H1 (cell line): Measurements from ENCODE around the gene MYO9B. TPM values are rescaled to one million over a fixed set of nuclear protein-coding genes. Genes with fewer than 3 reads are reported as not detected.

Experiments used
- CTCF ChIA-PET: fragments of 300-600 bp; sonication (Branson Sonifier 250); formaldehyde crosslinking; loops from one replicate; lab custom pipeline; 2021; ENCODE audit not compliant: partially characterized antibody; lab: Charles Lee
- POLR2A ChIA-PET: fragments of 300-600 bp; sonication (Branson Sonifier 250); formaldehyde crosslinking; loops from one replicate; lab custom pipeline; 2021; ENCODE audit warnings: inconsistent platforms; ENCODE audit not compliant: partially characterized antibody; lab: Charles Lee
- DNase-seq, 2 experiments: peaks; one replicate each; pipeline versions ENCODE4 v3.0.0 to v3.0.0-alpha.2; 2010 to 2022; ENCODE audit warnings: low spot score in 2 of 2, low read depth in 1 of 2, mixed read lengths in 1 of 2
- FAIRE-seq: peaks from 2 replicates; lab custom pipeline; 2011; peaks lifted over from hg19 to GRCh38; lab: Jason Lieb, UNC
- H2AFZ ChIP-seq: 2 replicates; pipeline ENCODE4 v1.8.1; 2012; ENCODE audit warnings: low read length, inconsistent platforms
- H2AK5ac ChIP-seq: 2 replicates; pipeline ENCODE4 v1.6.1; 2013; ENCODE audit warnings: low read depth, low read length
- H2BK120ac ChIP-seq: replicated peaks from 2 replicates; pipeline ENCODE3; 2013; ENCODE audit warnings: low read depth, low read length, inconsistent platforms
- H2BK12ac ChIP-seq: 2 replicates; pipeline ENCODE4 v1.6.1; 2013; ENCODE audit warnings: low read depth, low read length
- H2BK15ac ChIP-seq: 2 replicates; pipeline ENCODE4 v1.6.1; 2013; ENCODE audit warnings: low read length
- H2BK20ac ChIP-seq: 2 replicates; pipeline ENCODE4 v1.6.1; 2013; ENCODE audit warnings: low read length
- H2BK5ac ChIP-seq: 2 replicates; pipeline ENCODE4 v1.6.1; 2013; ENCODE audit warnings: low read depth, low read length
- H3K14ac ChIP-seq: 2 replicates; pipeline ENCODE4 v1.6.1; 2013; ENCODE audit warnings: inconsistent platforms; ENCODE audit not compliant: insufficient read length
- H3K18ac ChIP-seq: 2 replicates; pipeline ENCODE4 v1.6.1; 2013; ENCODE audit warnings: low read length; ENCODE audit errors: extremely low read depth
- H3K23ac ChIP-seq: 2 replicates; pipeline ENCODE4 v1.6.1; 2013; ENCODE audit warnings: inconsistent platforms; ENCODE audit not compliant: insufficient read length
- H3K23me2 ChIP-seq: 2 replicates; pipeline ENCODE4 v1.6.1; 2013; ENCODE audit warnings: low read depth, low read length
- H3K27ac ChIP-seq: 2 replicates; pipeline ENCODE4 v1.6.1; 2011; ENCODE audit warnings: low read depth, low read length, inconsistent platforms
- H3K27me3 ChIP-seq, 4 experiments: replicated peaks in 1 of 4; 1 replicate in 1 of 4; 2 replicates in 3 of 4; pipeline versions ENCODE4 v1.6.1 to v1.8.1; 2011 to 2013; ENCODE audit warnings: low read length in 3 of 4, mild to moderate bottlenecking in 3 of 4, inconsistent platforms in 2 of 4, mixed read lengths in 2 of 4, moderate library complexity in 1 of 4; ENCODE audit not compliant: control insufficient read depth in 3 of 4, insufficient read depth in 3 of 4; ENCODE audit errors: extremely low read depth in 1 of 4
- H3K36me3 ChIP-seq, 4 experiments: 2 replicates each; pipeline versions ENCODE4 v1.6.1 to v1.8.1; 2011 to 2013; ENCODE audit warnings: mild to moderate bottlenecking in 4 of 4, low read length in 3 of 4, moderate library complexity in 2 of 4, control low read depth in 1 of 4, inconsistent platforms in 1 of 4; ENCODE audit not compliant: insufficient read depth in 4 of 4, control insufficient read depth in 2 of 4
- H3K4ac ChIP-seq: replicated peaks from 2 replicates; pipeline ENCODE3; 2013; ENCODE audit warnings: low read length, low read depth, mixed read lengths, inconsistent platforms; ENCODE audit not compliant: insufficient read length
- H3K4me1 ChIP-seq, 4 experiments: replicated peaks in 1 of 4; 1 replicate in 1 of 4; 2 replicates in 3 of 4; pipeline versions ENCODE4 v1.6.1 to v1.8.1; 2011 to 2013; ENCODE audit warnings: low read length in 3 of 4, inconsistent platforms in 2 of 4, mixed read lengths in 1 of 4; ENCODE audit not compliant: insufficient read depth in 4 of 4, control insufficient read depth in 3 of 4
- H3K4me2 ChIP-seq, 2 experiments: 2 replicates each; pipeline versions ENCODE4 v1.6.1 to v1.8.1; 2011 to 2013; ENCODE audit warnings: low read depth in 2 of 2, low read length in 2 of 2, control low read depth in 1 of 2, inconsistent platforms in 1 of 2, mild to moderate bottlenecking in 1 of 2; ENCODE audit not compliant: insufficient read depth in 1 of 2
- H3K4me3 ChIP-seq, 4 experiments: fragments of 200-600, 300-600 bp in 1 of 4; sonication (generic), shearing (Covaris generic), sonication (Bioruptor Twin) in 1 of 4; 2 replicates each; pipeline versions ENCODE4 v1.5.1 to v1.8.1; 2011 to 2016; ENCODE audit warnings: low read length in 4 of 4, low read depth in 3 of 4, control low read depth in 2 of 4, inconsistent platforms in 2 of 4, mild to moderate bottlenecking in 2 of 4, mixed read lengths in 1 of 4, moderate library complexity in 1 of 4; ENCODE audit not compliant: insufficient read depth in 2 of 4; ENCODE audit errors: extremely low read depth in 1 of 4
- H3K56ac ChIP-seq: replicated peaks from 2 replicates; pipeline ENCODE3; 2013; ENCODE audit warnings: low read depth, mild to moderate bottlenecking, mixed read lengths, low read length, inconsistent platforms; ENCODE audit not compliant: insufficient read length
- H3K79me1 ChIP-seq: 2 replicates; pipeline ENCODE4 v1.6.1; 2013; ENCODE audit warnings: low read depth, low read length, control low read depth
- H3K79me2 ChIP-seq, 2 experiments: 2 replicates each; pipeline versions ENCODE4 v1.6.1 to v1.8.1; 2012 to 2013; ENCODE audit warnings: low read length in 2 of 2, mild to moderate bottlenecking in 2 of 2, inconsistent platforms in 1 of 2; ENCODE audit not compliant: insufficient read depth in 2 of 2, control insufficient read depth in 1 of 2
- H3K9ac ChIP-seq, 4 experiments: replicated peaks in 1 of 4; 1 replicate in 1 of 4; 2 replicates in 3 of 4; pipeline versions ENCODE4 v1.6.1 to v1.8.1; 2011 to 2013; ENCODE audit warnings: low read depth in 3 of 4, low read length in 3 of 4, control low read depth in 2 of 4, mild to moderate bottlenecking in 2 of 4, moderate library complexity in 2 of 4, inconsistent platforms in 1 of 4; ENCODE audit errors: extremely low read depth in 1 of 4
- H3K9me3 ChIP-seq, 2 experiments: 2 replicates each; pipeline versions ENCODE4 v1.6.1 to v1.8.1; 2012 to 2013; ENCODE audit warnings: mild to moderate bottlenecking in 2 of 2, moderate library complexity in 2 of 2, control low read depth in 1 of 2, inconsistent platforms in 1 of 2, low read depth in 1 of 2, low read length in 1 of 2, mixed read lengths in 1 of 2; ENCODE audit not compliant: insufficient read depth in 2 of 2
- H4K20me1 ChIP-seq, 2 experiments: replicated peaks in 1 of 2; 2 replicates each; pipeline versions ENCODE3 to v1.8.1; 2011 to 2013; ENCODE audit warnings: inconsistent platforms in 2 of 2, low read length in 2 of 2, mild to moderate bottlenecking in 1 of 2; ENCODE audit not compliant: insufficient read depth in 2 of 2, control insufficient read depth in 1 of 2
- H4K5ac ChIP-seq: 2 replicates; pipeline ENCODE4 v1.6.1; 2013; ENCODE audit warnings: low read length, low read depth, mixed read lengths, inconsistent platforms; ENCODE audit not compliant: insufficient read length
- H4K8ac ChIP-seq: 2 replicates; pipeline ENCODE4 v1.8.0; 2013; ENCODE audit warnings: mild to moderate bottlenecking, moderate library complexity, low read length, inconsistent platforms; ENCODE audit not compliant: insufficient read depth; ENCODE audit errors: extremely low read depth
- H4K91ac ChIP-seq: replicated peaks from 2 replicates; pipeline ENCODE3; 2013; ENCODE audit warnings: low read length, mixed read lengths, inconsistent platforms; ENCODE audit not compliant: insufficient read length
- ASH2L ChIP-seq: fragments of 200-600, 300-600 bp; sonication (generic); IDR thresholded peaks from one replicate; pipeline ENCODE4 v1.7.1; 2017; ENCODE audit warnings: low read length
- BCL11A ChIP-seq, 2 experiments: IDR thresholded peaks; one replicate each; pipeline ENCODE4 v1.6.1; 2011; ENCODE audit warnings: low read depth in 2 of 2, low read length in 2 of 2, mild to moderate bottlenecking in 2 of 2
- EP300 ChIP-seq, 2 experiments: IDR thresholded peaks; 1 replicate in 1 of 2; 2 replicates in 1 of 2; pipeline ENCODE4 v1.6.1; 2011 to 2012; ENCODE audit warnings: low read depth in 2 of 2, low read length in 2 of 2, mild to moderate bottlenecking in 2 of 2, borderline replicate concordance in 1 of 2, inconsistent platforms in 1 of 2, moderate library complexity in 1 of 2
- GTF2F1 ChIP-seq: IDR thresholded peaks from 2 replicates; pipeline ENCODE4 v1.6.1; 2012; ENCODE audit warnings: low read depth, low read length, improper control_type of control experiment, borderline replicate concordance
- HDAC2 ChIP-seq, 2 experiments: fragments of 300-600 bp in 1 of 2; sonication (generic) in 1 of 2; IDR thresholded peaks; 2 replicates each; pipeline ENCODE4 v1.6.1; 2011 to 2012; ENCODE audit warnings: low read depth in 2 of 2, low read length in 2 of 2, mild to moderate bottlenecking in 2 of 2, moderate library complexity in 2 of 2, borderline replicate concordance in 1 of 2, inconsistent platforms in 1 of 2
- JUN ChIP-seq: IDR thresholded peaks from 2 replicates; pipeline ENCODE4 v1.6.1; 2011; ENCODE audit warnings: low read depth, mild to moderate bottlenecking, improper control_type of control experiment, low read length
- POU5F1 ChIP-seq: IDR thresholded peaks from 2 replicates; pipeline ENCODE4 v1.6.1; 2011; ENCODE audit warnings: low read depth, mild to moderate bottlenecking, low read length, moderate library complexity
- RNF2 ChIP-seq: fragments of 200-900, 300-1000 bp; sonication (generic); IDR thresholded peaks from 2 replicates; pipeline ENCODE4 v1.7.1; 2016; ENCODE audit warnings: borderline replicate concordance, low read depth, mild to moderate bottlenecking, antibody characterized with exemption, low read length; ENCODE audit not compliant: poor library complexity, severe bottlenecking; ENCODE audit errors: missing control alignments
- SIX5 ChIP-seq: IDR thresholded peaks from 2 replicates; pipeline ENCODE4 v1.6.1; 2011; ENCODE audit warnings: mild to moderate bottlenecking, low read depth, low read length
- SP1 ChIP-seq: IDR thresholded peaks from 2 replicates; pipeline ENCODE4 v1.6.1; 2011; ENCODE audit warnings: low read depth, low read length
- SP4 ChIP-seq: IDR thresholded peaks from 2 replicates; pipeline ENCODE4 v1.6.1; 2012; ENCODE audit warnings: low read length, inconsistent platforms
- ZNF274 ChIP-seq: IDR thresholded peaks from 2 replicates; pipeline ENCODE4 v1.7.0; 2012; ENCODE audit warnings: low read length, borderline replicate concordance; ENCODE audit errors: extremely low read depth
- WGBS, 2 experiments: shearing (Covaris generic) in 1 of 2; methylation state at CpG; one replicate each; pipeline versions ENCODE4 v1.1.6 to v1.1.7; 2013 to 2015; ENCODE audit warnings: low lambda C conversion rate in 2 of 2, mixed read lengths in 2 of 2, inconsistent platforms in 1 of 2, low coverage in 1 of 2, missing lambda C conversion rate in 1 of 2; ENCODE audit not compliant: insufficient replicate concordance in 2 of 2, insufficient coverage in 1 of 2, insufficient read length in 1 of 2; ENCODE audit errors: extremely low coverage in 1 of 2, missing lambda C conversion rate in 1 of 2; 5-methylcytosine and 5-hydroxymethylcytosine counted together
- polyA plus RNA-seq, 7 experiments: library from polyadenylated mRNA; depleted of rRNA in 3 of 7; stranded (reverse) in 5 of 7; unstranded in 2 of 7; fragments of >200 nt in 5 of 7; fragments of 200-250 nt in 2 of 7; gene quantifications; 1 replicate in 5 of 7; 2 replicates in 1 of 7; 4 replicates in 1 of 7; pipeline versions ENCODE4 v1.2.1 to v1.2.3, GENCODE V29; 2011 to 2013; ENCODE audit warnings: missing spikeins in 2 of 7, mixed read lengths in 2 of 7
- total RNA-seq: library from RNA; stranded (reverse); fragmentation: NEBNext Ultra II Directional; extraction: Animal tissue kit (Norgen Biotek cat#: 25700); gene quantifications from 2 replicates; pipeline ENCODE4 v1.2.1, GENCODE V29; 2021

Gene MYO9B
- total and polyA plus RNA-seq, 2 of the 8 experiments (the other 6 are each of a cell fraction or from before 2014, with no cell fraction given): 27.6 to 77.1 TPM

DNA sequence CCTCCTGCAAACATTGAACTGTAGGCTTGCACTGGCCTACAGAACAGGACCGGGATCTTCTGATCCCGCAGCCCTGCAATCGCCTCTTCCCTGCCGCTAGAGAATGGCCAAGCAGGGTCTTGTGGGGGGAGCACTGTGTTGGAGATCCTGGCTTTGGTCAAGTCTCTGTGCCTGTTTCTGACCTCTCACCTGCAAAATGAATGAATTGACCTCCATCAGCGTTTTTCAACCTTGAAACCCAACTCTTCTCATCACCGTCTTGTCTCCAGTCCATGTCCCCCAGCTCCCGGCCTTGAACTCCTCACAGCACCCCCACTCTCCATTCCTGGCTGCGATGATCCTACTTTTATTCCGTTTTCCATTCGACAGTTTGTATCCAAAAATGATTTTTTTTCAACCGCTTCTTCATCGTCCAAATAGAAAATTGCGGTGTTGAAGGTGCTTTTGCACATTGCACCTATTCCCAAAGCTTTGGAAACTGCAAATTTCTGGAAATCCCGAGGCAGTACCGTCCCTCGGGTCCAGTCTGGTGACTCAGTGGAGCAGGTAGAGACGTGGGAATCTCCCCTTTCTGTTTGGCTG lies 2.0 kb downstream of the MYO9B start:
- Histone ChIP-seq H2BK120ac (no peak overlapping the region), H3K27ac (no peak overlapping the region), H3K9me3 (no peaks in the 10 kb centered on the region), H2BK12ac (0 out of 2 replicates have a peak overlapping the region, but pooled peaks have one; percentile 9), H3K23me2 (peaks cover 17% of the 10 kb centered on the region), H4K8ac (no peak overlapping the region), H4K91ac (no peak overlapping the region), H3K79me1 (peaks cover 35% of the 10 kb centered on the region), H3K4me1 (peaks cover 4 to 13% (median 9%) of the 10 kb centered on the region in 4 experiments), H3K9ac (no peak overlapping the region; a peak in 1 of 7 replicates), H3K56ac (no peak overlapping the region), H3K4ac (no peak overlapping the region), H3K23ac (no peak overlapping the region), H4K5ac (no peak overlapping the region), H4K20me1 (peaks cover 22 to 36% of the 10 kb centered on the region in 2 experiments), H3K14ac (no peak overlapping the region), H2AK5ac (peak overlapping the region; percentile 65; the same call in 1 of the 2 replicates), H3K27me3 (no peaks in the 10 kb centered on the region), H3K4me2 (peak overlapping the region in 1 of 2 experiments; percentile 79; a peak in 1 of 4 replicates), H3K4me3 (peak overlapping the region in 1 of 4 experiments; percentile 87; a peak in 1 of 8 replicates), H2AFZ (no peak overlapping the region), H3K18ac (no peak overlapping the region), H2BK20ac (no peak overlapping the region), H3K79me2 (peaks cover 4 to 82% of the 10 kb centered on the region in 2 experiments; a peak in 3 of 4 replicates), H2BK5ac (no peak overlapping the region; the same call in 1 of the 2 replicates), H3K36me3 (peaks cover 0 to 5% (median 0%) of the 10 kb centered on the region in 4 experiments; a peak in 1 of 8 replicates), H2BK15ac (no peak overlapping the region; the same call in 1 of the 2 replicates)
- CTCF ChIA-PET: interaction anchor here (0.9 to 2.4 kb wide), 4 partner anchors 9 to 91 kb away, joined by 3 to 7 read pairs (median 4); no protein-coding TSS in a partner anchor
- FAIRE-seq: no peak
- no peak for DNase-seq
- 82% methylated on average over 17 of the region's 17 CpGs; no CpG with 5 or more reads in 1 of the 2 experiments for WGBS, 2 experiments
- POLR2A ChIA-PET: interaction anchor here (0.7 to 1.6 kb wide), 4 partner anchors 8 to 151 kb away, joined by 3 to 6 read pairs (median 4); no protein-coding TSS in a partner anchor
- TF ChIP-seq SP4 (no peak), ASH2L (no peak), EP300 (IDR thresholded peaks at IDR 0.05; ENCODE audit: borderline replicate concordance in 1 of 2, low read depth in 2 of 2, low read length in 2 of 2) (no peak), SIX5 (no peak), HDAC2 (IDR thresholded peaks at IDR 0.05; ENCODE audit: borderline replicate concordance in 1 of 2, low read depth in 2 of 2, low read length in 2 of 2) (no peak), GTF2F1 (no peak), BCL11A (IDR thresholded peaks at IDR 0.05; ENCODE audit: low read depth in 2 of 2, low read length in 2 of 2) (no peak), JUN (no peak), RNF2 (no peak), SP1 (no peak), POU5F1 (no peak), ZNF274 (no peak)
